Posterior cingulate gyrus (tissue), 11 donors: ENCODE results near the gene TENT4A.
"Not testable (repeated sequence)": the region's sequence is repeated elsewhere in the genome, so short reads cannot be mapped to it uniquely, and the experiment has no call there.

Source experiments
- DNase-seq, 10 donors: peaks; one replicate each; pipeline versions ENCODE4 v3.0.0 to v3.0.0-alpha.2; 2020 to 2021; ENCODE audit warnings: mixed read lengths in 3 of 10
- intact Hi-C: fragments of 100-400 bp; cut with DNase I; formaldehyde crosslinking; loops from one replicate; pipeline ENCODE4 v1.15.1; 2023

TENT4A gene

DNA sequence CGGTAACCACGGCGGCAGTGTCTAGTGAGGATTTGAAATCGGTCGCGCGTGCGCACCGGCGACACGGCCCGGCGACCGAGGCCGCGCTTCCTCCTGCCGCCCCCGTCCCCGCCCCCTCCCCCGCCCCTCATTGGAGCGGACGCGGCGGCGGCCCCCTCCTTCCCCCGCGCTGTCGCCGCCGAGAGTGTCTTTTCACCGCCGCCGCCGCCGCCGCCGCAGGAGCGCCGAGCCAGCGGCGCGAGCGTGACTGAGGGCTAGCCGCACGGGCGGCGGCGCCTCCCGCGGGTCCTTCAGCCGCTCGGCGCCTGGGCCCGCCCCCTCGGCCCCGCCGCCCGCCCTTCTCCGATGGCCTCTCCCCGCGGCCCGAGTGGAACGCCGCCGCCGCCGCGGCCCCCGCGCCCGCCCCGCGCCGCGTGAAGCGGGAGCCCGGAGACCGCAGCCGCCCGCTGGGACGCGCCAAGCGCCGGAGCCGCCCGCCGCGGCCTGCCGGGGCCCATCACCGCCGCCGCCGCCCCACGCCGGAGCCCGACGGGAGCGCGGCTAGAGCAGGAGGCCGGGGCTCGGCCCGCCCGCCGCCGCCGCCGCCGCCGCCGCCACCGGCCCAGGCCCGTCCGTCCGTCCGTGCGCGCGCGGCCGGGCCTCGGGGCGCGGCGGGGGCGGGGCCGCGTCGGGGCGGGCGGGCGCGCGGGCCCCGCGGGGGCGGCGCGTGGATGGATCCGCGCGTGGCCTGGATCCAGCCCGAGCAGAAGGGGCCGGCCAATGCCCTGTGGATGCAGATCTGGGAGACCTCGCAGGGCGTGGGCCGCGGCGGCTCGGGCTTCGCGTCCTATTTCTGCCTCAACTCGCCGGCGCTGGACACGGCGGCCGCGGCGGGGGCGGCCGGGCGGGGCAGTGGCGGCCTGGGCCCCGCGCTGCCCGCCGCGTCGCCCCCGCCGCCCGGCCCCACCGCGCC, at the start of gene TENT4A:
Gene TENT4A (plus strand): TSS at position 159 of the 952 bp plus-strand sequence. CDS start 552 bp downstream, at position 711.
- DNase-seq, result peak in 4 of 10 donors; percentile 31 to 87 (median 63)
- intact Hi-C loops, result loop anchor here (5.0 kb wide), 1 partner anchor 1291 kb away; the partner anchor contains the start of gene ICE1

- DNase-seq, result peak in 1 of 10 donors; percentile 54
Measured at GRCh38 chr5:6666762-6667161, 46.5 kb upstream of the TENT4A start.

DNA sequence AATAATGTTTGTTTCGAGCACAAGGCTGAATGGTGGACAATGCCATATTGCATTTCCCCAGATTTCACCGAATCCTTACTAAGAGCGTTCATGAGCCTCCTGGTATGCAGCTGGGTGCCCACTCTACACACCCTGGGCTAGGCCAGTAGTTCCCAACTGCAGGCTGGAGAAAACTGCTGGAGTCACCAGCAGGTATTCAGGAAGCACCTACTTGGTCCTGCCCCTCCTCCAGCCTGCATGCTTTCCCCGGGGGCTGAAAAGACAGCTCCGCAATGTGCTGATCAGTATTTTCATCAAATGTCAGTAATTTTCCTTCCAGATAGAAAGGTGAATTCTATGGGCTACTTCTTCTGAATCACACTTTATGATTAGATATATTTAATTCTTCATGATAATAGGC, 45.6 kb upstream of the TENT4A start:
- no peak for DNase-seq
- intact Hi-C loops, result no loop called here

More at GRCh38 chr5:6666762-6667161, 46.5 kb upstream of the TENT4A start:
- intact Hi-C loops, result no loop called here

GRCh38 chr5:6668717-6669116, 44.5 kb upstream of the TENT4A start:
- intact Hi-C loops, result not testable (repeated sequence)
- peak in 1 of 10 donors; percentile 26 for DNase-seq

DNA sequence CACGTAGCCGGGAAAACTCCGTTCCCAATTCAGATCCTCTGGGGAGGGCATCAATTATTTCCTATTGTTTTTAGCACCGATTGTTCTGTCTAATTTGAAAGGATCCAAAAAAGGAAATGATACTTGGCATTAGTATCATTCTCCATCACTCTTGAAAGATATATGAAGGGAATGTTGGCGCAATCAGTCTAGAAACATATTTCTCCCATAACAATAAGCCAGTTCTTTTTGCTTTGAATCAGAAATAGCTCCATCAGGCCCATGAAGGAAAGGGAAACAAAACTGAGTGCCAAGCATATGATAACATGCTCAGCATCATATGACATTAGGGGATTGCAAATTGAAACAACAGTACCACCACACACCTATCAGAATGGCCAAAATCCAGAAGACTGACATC, 40.2 kb upstream of the TENT4A start:
- intact Hi-C loops, result no loop called here
- DNase-seq, result no peak

DNA sequence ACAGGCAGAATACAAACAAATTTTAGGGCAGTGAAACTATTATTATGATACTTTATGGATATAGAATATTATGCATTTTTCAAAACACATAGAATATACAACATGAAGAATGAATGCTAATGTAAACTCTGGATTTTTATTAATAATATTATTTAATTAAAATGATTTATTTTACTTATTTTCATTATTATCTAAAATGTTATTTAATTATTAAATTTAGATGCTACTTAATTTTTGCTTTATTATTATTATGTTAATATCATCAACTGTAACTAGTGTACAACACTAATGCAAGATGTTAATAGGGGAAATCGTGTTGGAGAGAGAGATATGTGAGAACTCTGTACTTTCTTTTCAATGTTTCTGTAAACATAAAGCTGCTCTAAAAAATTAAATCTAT, 39.3 kb upstream of the TENT4A start:
- DNase-seq, result no peak
- intact Hi-C loops, result no loop called here

DNA sequence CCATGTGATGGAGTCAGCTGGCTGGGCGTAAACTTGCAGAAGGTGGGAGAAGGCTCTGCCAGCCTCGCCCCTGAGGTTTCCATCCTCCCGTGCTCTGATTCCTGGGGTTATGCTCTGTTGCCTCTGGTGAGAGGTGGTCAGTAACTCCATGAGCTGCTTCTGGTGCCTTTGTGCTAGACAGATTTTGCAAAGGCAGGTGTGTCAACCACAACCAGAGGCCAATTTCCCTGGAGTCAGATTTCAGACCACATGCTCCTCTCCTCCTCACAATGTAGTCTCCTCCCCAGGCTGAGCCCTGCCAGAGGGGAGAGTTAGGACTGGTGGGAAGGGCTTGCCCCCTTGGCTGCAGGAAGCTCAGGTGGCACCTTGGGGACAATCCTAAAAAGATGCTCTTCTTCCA, 38.8 kb upstream of the TENT4A start:
- no peak for DNase-seq
- intact Hi-C loops, result no loop called here

DNA sequence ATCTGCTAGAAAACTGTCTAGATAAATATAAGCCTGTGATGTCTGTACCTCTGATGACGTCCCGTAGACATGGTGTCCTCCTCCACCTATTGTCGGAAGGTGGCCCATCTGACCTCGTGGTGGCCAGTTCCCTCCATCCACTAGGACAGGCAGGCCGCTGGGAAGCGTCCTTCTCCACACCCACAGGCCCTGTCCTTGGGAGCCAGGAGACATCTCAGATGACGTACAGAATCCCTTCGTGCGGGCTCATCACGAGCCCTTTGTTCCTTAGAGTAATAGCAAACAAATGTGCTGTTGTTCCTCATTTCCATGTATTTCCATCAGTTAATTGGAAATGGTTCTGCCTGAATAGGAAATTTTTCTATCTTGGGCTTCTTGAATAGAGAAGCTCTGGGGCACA, 38.3 kb upstream of the TENT4A start:
- peak in 2 of 10 donors; percentile 66 to 74 for DNase-seq
- intact Hi-C loops, result no loop called here

DNA sequence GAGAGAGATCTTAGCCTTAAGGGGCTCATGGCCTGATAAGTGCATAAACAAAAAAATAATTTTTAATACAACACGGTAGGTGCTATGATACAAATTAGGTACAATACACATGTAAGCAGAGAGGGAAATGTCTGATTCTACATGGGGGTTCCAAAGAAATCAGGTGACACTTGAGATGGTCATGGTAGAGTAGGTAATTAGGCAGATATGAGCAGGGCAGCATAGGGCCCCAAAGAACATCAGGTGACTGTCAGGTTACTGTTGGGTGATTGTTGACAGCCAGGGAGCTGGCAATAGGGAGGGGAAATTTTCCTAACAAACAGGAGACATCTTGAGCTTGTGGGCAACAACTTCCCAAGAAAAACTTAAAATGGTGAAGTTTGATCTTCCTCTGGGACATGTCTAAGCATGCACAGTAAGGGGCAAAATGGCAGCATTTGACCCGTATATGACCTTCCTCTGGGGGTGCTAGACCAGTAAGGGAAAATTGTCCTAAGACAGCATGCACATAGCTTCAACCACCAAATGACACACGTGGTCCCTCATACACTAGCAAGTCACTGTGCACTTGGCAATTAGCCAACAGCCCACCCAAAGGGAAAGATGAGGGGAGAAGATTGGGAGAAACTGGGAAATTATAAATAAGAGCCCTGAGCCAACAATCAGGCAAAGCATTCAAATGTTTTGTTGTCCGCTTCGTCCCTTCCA, 37.3 kb upstream of the TENT4A start:
- intact Hi-C loops, result no loop called here
- no peak for DNase-seq

- intact Hi-C loops, result no loop called here
- no peak for DNase-seq
Measured at GRCh38 chr5:6676702-6677101, 36.5 kb upstream of the TENT4A start.

DNA sequence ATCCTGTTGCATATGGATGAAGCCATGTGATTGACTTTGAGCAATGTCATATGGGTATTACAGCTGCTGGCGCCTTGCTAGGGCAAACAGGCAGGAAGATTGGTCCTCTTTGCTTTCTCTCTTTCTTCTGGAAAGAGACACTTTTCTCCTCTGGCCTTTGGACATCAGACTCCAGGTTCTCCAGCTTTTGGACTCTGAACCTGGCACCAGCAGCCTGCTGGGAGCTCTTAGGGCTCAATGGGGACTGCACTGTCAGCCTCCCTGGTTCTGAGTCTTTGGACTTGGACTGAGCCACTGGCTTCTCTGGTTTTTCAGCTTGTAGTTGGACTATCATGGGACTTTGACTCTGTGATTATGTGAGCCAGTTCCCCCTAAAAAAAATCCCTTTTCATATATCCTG, 34.8 kb upstream of the TENT4A start:
- intact Hi-C loops, result no loop called here
- DNase-seq, result no peak

DNA sequence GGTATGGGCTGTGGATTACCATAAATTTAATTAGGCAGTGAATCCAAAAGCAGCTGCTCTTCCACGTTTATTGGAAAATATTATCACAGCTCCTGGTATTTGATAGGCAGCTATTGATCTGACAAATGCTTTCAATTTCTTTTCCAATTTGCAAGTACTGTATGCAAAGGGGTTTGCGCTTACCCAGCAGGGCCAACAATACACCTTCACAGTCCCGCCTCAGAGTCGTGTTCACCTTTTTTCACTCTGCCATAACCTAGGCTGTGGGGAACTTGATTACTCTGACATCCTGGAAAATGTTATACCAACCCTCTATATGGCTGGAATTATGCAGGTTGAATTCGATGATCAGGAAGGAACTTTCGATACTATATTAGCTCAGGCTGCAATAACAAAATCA, 32.3 kb upstream of the TENT4A start:
- intact Hi-C loops, result no loop called here
- no peak for DNase-seq

DNA sequence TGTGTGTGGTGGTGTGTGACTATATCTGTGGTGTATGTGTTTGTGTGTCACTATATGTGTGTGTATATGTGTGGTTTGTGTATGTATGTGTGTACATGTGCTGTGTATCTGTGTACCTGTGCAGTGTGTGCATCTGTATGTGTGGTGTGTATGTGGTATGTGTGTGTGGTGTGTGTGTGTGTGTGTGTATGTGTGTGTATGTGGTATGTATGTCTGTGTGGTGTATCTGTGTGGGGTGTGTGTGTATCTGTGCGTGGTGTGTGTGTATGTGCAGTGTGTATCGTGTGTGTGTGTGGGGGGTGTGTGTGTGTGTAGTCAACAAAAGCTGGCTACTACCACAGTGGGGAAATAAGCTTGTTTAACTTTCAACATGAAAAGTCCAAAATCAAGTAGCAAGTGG, 31.6 kb upstream of the TENT4A start:
- no peak for DNase-seq
- intact Hi-C loops, result no loop called here

- intact Hi-C loops, result no loop called here
Measured at GRCh38 chr5:6682239-6682638, 31.0 kb upstream of the TENT4A start.

GRCh38 chr5:6683241-6683640, 30.0 kb upstream of the TENT4A start:
- DNase-seq, result no peak
- intact Hi-C loops, result no loop called here

More at GRCh38 chr5:6682239-6682638, 31.0 kb upstream of the TENT4A start:
- no peak for DNase-seq

- DNase-seq, result no peak
- intact Hi-C loops, result no loop called here
Measured at GRCh38 chr5:6684075-6684474, 29.2 kb upstream of the TENT4A start.

DNA sequence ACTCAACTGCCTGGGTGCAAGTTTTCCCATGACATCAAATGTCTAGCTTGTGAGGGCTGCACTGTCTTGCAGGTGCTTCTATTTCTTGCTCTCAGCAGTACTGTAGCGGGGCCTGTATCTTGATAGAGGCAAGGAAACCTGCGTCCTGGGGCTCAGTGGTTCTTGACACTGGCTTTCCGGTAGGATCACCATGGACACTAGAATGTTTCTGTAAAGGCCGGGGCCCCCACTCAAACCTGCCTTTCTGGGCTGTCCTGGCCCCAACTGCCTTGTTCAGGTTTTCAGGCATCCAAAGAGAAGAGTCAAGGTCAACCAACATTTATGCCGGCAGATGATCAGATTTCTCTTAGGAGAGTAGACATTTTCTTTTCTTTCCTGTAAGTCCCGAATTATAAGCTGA, 26.7 kb upstream of the TENT4A start:
- no peak for DNase-seq
- intact Hi-C loops, result no loop called here

GRCh38 chr5:6686915-6687409, 26.3 kb upstream of the TENT4A start:
- DNase-seq, result no peak
- intact Hi-C loops, result no loop called here

- intact Hi-C loops, result no loop called here
Measured at GRCh38 chr5:6687505-6687904, 25.7 kb upstream of the TENT4A start.

GRCh38 chr5:6692906-6693305, 20.3 kb upstream of the TENT4A start:
- DNase-seq, result no peak
- intact Hi-C loops, result no loop called here

More at GRCh38 chr5:6687505-6687904, 25.7 kb upstream of the TENT4A start:
- DNase-seq, result no peak

DNA sequence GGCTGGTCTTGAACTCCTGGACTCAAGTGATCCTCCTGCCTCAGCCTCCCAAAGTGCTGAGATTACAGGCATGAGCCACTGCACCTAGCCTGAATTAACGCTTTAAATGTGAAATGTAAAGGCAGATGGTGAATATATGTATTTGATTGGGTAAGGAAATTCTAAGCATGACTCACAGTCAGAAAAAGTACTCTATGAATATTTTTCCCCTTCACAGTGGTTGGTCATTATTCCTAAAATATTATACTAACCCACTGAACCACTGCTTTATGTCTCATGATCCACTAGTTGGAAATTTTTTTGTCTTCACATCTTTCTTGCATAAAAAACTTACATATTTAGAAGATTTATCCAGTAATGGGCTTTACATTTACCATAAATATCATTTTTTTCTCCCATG, 14.5 kb upstream of the TENT4A start:
- intact Hi-C loops, result no loop called here
- no peak for DNase-seq
